SU-DHL-6 (cell line): Measurements from ENCODE around the gene TBC1D16.

ENCODE experiments used
- EZH2phosphoT487 ChIP-seq: fragments of 200-600 bp; sonication (generic), shearing (Covaris generic); conservative IDR thresholded peaks from 2 replicates; pipeline ENCODE4 v1.6.1; 2018; ENCODE audit warnings: mild to moderate bottlenecking, antibody characterized with exemption, low read length, moderate library complexity, mixed read lengths
- TF ChIP-seq, protein P1 (sequence below): fragments of 200-600 bp; sonication (generic); IDR thresholded peaks from one replicate; pipeline ENCODE4 v1.5.1; 2017; ENCODE audit warnings: antibody characterized with exemption, mild to moderate bottlenecking, low read length, moderate library complexity; ENCODE audit not compliant: insufficient read depth, poor library complexity, severe bottlenecking

DNA sequence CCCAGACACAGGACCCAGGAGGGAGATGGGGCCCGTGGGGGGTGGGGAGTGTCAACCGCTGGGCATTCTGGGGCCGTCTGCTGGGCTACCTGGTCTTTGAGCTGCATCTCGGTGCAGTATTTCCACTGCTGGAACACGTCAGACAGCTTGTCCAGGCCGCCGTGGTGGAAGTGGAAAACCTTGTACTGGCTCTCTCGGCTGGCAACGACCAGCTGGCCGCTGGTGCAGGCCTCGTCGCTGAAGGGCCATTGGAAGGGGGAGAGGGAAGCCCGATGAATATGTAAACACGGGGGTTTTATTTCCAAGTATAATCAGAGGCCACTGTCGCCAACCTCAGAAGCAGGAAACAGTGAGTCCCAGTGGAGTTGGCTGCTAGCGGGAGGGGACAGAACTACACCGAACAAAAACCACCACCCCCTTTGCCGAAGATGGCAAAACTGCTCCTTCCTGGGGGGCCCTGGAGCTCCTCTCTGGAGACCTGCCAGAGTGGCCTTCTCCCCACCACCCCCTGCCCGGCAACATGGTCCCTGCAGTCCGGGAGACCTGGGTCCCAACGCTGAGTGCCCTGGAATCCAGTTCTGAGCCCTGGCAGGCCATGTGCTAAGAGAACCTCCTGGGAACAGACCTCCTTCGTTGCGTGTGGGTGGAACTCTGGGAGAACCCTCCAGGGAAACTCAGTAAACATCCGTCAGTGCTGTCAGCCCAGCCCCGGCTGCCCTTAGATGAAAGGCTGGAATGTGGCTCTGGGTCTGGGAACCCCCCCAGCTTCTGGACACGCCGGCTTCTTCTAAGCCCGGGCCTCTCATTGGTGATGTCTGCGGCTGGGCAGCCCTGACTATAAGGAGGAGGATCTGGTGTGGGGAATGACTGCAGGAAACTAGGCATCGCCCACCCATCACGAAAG lies 84.1 kb downstream of the TBC1D16 start:
- TF ChIP-seq, protein P1, sequence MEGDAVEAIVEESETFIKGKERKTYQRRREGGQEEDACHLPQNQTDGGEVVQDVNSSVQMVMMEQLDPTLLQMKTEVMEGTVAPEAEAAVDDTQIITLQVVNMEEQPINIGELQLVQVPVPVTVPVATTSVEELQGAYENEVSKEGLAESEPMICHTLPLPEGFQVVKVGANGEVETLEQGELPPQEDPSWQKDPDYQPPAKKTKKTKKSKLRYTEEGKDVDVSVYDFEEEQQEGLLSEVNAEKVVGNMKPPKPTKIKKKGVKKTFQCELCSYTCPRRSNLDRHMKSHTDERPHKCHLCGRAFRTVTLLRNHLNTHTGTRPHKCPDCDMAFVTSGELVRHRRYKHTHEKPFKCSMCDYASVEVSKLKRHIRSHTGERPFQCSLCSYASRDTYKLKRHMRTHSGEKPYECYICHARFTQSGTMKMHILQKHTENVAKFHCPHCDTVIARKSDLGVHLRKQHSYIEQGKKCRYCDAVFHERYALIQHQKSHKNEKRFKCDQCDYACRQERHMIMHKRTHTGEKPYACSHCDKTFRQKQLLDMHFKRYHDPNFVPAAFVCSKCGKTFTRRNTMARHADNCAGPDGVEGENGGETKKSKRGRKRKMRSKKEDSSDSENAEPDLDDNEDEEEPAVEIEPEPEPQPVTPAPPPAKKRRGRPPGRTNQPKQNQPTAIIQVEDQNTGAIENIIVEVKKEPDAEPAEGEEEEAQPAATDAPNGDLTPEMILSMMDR = no peak
- TF ChIP-seq EZH2phosphoT487 = no peak
